WTC11 (cell line): ENCODE measurements around the gene DSTN.

ENCODE experiments used
- CTCF ChIP-seq: fragments of 200-600 bp; IDR thresholded peaks from 2 replicates; pipeline ENCODE4 v1.8.0; 2022; ENCODE audit warnings: antibody characterized with exemption
- ESRRA ChIP-seq: sonication (generic); formaldehyde crosslinking; IDR thresholded peaks from 2 replicates; pipeline ENCODE4 v1.8.1; 2022; ENCODE audit warnings: mild to moderate bottlenecking, missing genetic modification reagents, borderline replicate concordance
- FOXP4 ChIP-seq: sonication (generic); formaldehyde crosslinking; IDR thresholded peaks from 2 replicates; pipeline ENCODE4 v1.8.0; 2022; ENCODE audit warnings: mild to moderate bottlenecking, missing genetic modification reagents
- GABPB1 ChIP-seq: sonication (generic); formaldehyde crosslinking; IDR thresholded peaks from 2 replicates; pipeline ENCODE4 v1.8.1; 2023; ENCODE audit warnings: mild to moderate bottlenecking, missing genetic modification reagents
- MAX ChIP-seq: sonication (generic); formaldehyde crosslinking; IDR thresholded peaks from 2 replicates; pipeline ENCODE4 v1.8.0; 2022; ENCODE audit warnings: mild to moderate bottlenecking, missing genetic modification reagents
- RELA ChIP-seq: sonication (generic); formaldehyde crosslinking; IDR thresholded peaks from 2 replicates; pipeline ENCODE4 v1.8.1; 2022; ENCODE audit warnings: missing genetic modification reagents, mild to moderate bottlenecking, borderline replicate concordance
- SP1 ChIP-seq: sonication (generic); formaldehyde crosslinking; conservative IDR thresholded peaks from 2 replicates; pipeline ENCODE4 v1.8.1; 2022; ENCODE audit warnings: missing genetic modification reagents
- TCF7 ChIP-seq: sonication (generic); formaldehyde crosslinking; IDR thresholded peaks from 2 replicates; pipeline ENCODE4 v1.8.0; 2022; ENCODE audit warnings: mild to moderate bottlenecking, low read depth, missing genetic modification reagents, moderate library complexity
- ZNF121 ChIP-seq: sonication (generic); formaldehyde crosslinking; IDR thresholded peaks from 2 replicates; pipeline ENCODE4 v1.8.0; 2023; ENCODE audit warnings: missing genetic modification reagents

- TF ChIP-seq MAX (CRISPR knock-in tag) (no peak), CTCF (no peak), ESRRA (no peak), TCF7 (CRISPR knock-in tag) (no peak), GABPB1 (no peak; the same call in none of the 2 replicates), FOXP4 (no peak), ZNF121 (no peak), SP1 (CRISPR knock-in tag) (no peak), RELA (CRISPR knock-in tag) (no peak)
These were observed 675 bp downstream of the DSTN start for GRCh38 chr20:17570347-17571152.
